C4-2B (cell line): ENCODE data around the gene TRIM37.

ENCODE experiments used
- CTCF ChIP-seq: fragments of 450-650 bp; conservative IDR thresholded peaks from 2 replicates; pipeline ENCODE4 v1.5.1; 2017; ENCODE audit warnings: mild to moderate bottlenecking
- ZFX ChIP-seq: fragments of 450-650 bp; IDR thresholded peaks from 2 replicates; pipeline ENCODE4 v1.6.1; 2017

GRCh38 chr17:59101178-59101577 is 5.5 kb downstream of the TRIM37 start:
- TF ChIP-seq CTCF (no peak), ZFX (no peak)
